MM.1S (cell line): Measurements from ENCODE around the gene TMEM258.

Source experiments
- EZH2 ChIP-seq: fragments of 300-600 bp; sonication (generic); optimal IDR thresholded peaks from 2 replicates; pipeline ENCODE3; 2017; ENCODE audit warnings: low read depth, mild to moderate bottlenecking, antibody characterized with exemption, low read length, mixed read lengths
- EZH2phosphoT487 ChIP-seq: fragments of 300-600 bp; sonication (generic); IDR thresholded peaks from 2 replicates; pipeline ENCODE4 v1.6.1; 2018; ENCODE audit warnings: antibody characterized with exemption, low read length
- TF ChIP-seq, protein P1 (sequence below): fragments of 300-600 bp; sonication (generic); IDR thresholded peaks from 2 replicates; pipeline ENCODE4 v1.5.1; 2016; ENCODE audit warnings: antibody characterized with exemption, low read length, mixed read lengths

DNA sequence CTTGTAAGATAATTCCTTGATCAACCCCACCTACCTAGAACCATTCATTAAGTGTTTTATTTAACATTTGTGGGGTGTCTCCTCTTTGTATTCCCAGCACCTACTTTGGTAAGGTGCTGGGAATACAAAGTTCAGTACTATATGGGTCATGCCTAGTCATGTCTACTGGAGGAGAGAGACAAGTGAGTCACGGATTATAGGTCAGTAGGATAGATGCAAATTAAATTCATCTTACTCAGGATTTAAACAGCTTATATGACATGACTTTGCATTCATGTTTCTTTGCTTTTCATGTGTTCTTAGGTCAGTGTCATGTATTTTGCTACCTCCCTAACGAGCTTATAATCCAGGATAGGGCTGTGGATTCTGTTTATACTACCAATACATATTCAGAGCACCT is 27.8 kb upstream of the TMEM258 start:
- TF ChIP-seq EZH2 (no peak), EZH2phosphoT487 (no peak)
- TF ChIP-seq, protein P1, sequence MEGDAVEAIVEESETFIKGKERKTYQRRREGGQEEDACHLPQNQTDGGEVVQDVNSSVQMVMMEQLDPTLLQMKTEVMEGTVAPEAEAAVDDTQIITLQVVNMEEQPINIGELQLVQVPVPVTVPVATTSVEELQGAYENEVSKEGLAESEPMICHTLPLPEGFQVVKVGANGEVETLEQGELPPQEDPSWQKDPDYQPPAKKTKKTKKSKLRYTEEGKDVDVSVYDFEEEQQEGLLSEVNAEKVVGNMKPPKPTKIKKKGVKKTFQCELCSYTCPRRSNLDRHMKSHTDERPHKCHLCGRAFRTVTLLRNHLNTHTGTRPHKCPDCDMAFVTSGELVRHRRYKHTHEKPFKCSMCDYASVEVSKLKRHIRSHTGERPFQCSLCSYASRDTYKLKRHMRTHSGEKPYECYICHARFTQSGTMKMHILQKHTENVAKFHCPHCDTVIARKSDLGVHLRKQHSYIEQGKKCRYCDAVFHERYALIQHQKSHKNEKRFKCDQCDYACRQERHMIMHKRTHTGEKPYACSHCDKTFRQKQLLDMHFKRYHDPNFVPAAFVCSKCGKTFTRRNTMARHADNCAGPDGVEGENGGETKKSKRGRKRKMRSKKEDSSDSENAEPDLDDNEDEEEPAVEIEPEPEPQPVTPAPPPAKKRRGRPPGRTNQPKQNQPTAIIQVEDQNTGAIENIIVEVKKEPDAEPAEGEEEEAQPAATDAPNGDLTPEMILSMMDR: no peak
